DMS 273 (cell line): ENCODE data around the gene PDE4D.

Experiments
- DNase-seq: peaks from one replicate; lab custom pipeline; 2025; ENCODE audit not compliant: unreplicated experiment; lab: John Stamatoyannopoulos, UW

The PDE4D gene

GRCh38 chr5:59893429-59894227, at the start of gene PDE4D:
Gene PDE4D, minus strand, starts transcription at chr5:59893726.
- DNase-seq = peak; percentile 86

GRCh38 chr5:59937633-59938032, 44.1 kb upstream of the PDE4D start:
- no peak for DNase-seq

- DNase-seq = peak; percentile 47
Measured at GRCh38 chr5:59923465-59923864, 29.9 kb upstream of the PDE4D start.

GRCh38 chr5:59922220-59922619, 28.7 kb upstream of the PDE4D start:
- no peak for DNase-seq

- DNase-seq = no peak
Measured at GRCh38 chr5:59921816-59922215, 28.3 kb upstream of the PDE4D start.

- DNase-seq = peak; percentile 69
Measured at GRCh38 chr5:59919484-59919883, 26.0 kb upstream of the PDE4D start.

- DNase-seq = no peak
Measured at GRCh38 chr5:59917121-59917520, 23.6 kb upstream of the PDE4D start.

- DNase-seq = no peak
Measured at GRCh38 chr5:59905188-59905587, 11.7 kb upstream of the PDE4D start.

- no peak for DNase-seq
Measured at GRCh38 chr5:59897075-59897474, 3.5 kb upstream of the PDE4D start.

GRCh38 chr5:59891962-59892643, 1.4 kb downstream of the PDE4D start:
- peak; percentile 24 for DNase-seq

GRCh38 chr5:59887274-59887673, 6.3 kb downstream of the PDE4D start:
- no peak for DNase-seq

GRCh38 chr5:59874675-59875074, 18.9 kb downstream of the PDE4D start:
- no peak for DNase-seq

GRCh38 chr5:59873113-59873512, 20.4 kb downstream of the PDE4D start:
- DNase-seq = no peak

GRCh38 chr5:59866661-59867060, 26.9 kb downstream of the PDE4D start:
- no peak for DNase-seq

GRCh38 chr5:59864718-59865117, 28.8 kb downstream of the PDE4D start:
- no peak for DNase-seq

- no peak for DNase-seq
Measured at GRCh38 chr5:59863777-59864176, 29.7 kb downstream of the PDE4D start.

- peak; percentile 21 for DNase-seq
Measured at GRCh38 chr5:59856358-59856757, 37.2 kb downstream of the PDE4D start.

GRCh38 chr5:59850766-59851165, 42.8 kb downstream of the PDE4D start:
- DNase-seq = no peak

- no peak for DNase-seq
Measured at GRCh38 chr5:59847586-59847985, 45.9 kb downstream of the PDE4D start.

GRCh38 chr5:59845730-59846129, 47.8 kb downstream of the PDE4D start:
- no peak for DNase-seq

GRCh38 chr5:59843511-59844213, 49.9 kb downstream of the PDE4D start:
- DNase-seq = peak; percentile 43

GRCh38 chr5:59842999-59843398, 50.5 kb downstream of the PDE4D start:
- no peak for DNase-seq
